Measurements from ENCODE around the gene GNAO1.

GNAO1 gene

GRCh38 chr16:56300242-56300623 lies 108.9 kb downstream of the GNAO1 start:
- in situ Hi-C loops (cut with MboI; ENCODE audit: low sequenced_read_pairs, unreplicated experiment), result loop anchor here (25.0 kb wide), 2 partner anchors 263 to 588 kb away; no protein-coding TSS in a partner anchor
- no peak for TF ChIP-seq CTCF (IDR thresholded peaks at IDR 0.05; ENCODE audit: borderline replicate concordance, control extremely low read depth, extremely low read depth, insufficient read depth, missing control alignments)
- no peak for DNase-seq (ENCODE audit: low spot score)

DNA sequence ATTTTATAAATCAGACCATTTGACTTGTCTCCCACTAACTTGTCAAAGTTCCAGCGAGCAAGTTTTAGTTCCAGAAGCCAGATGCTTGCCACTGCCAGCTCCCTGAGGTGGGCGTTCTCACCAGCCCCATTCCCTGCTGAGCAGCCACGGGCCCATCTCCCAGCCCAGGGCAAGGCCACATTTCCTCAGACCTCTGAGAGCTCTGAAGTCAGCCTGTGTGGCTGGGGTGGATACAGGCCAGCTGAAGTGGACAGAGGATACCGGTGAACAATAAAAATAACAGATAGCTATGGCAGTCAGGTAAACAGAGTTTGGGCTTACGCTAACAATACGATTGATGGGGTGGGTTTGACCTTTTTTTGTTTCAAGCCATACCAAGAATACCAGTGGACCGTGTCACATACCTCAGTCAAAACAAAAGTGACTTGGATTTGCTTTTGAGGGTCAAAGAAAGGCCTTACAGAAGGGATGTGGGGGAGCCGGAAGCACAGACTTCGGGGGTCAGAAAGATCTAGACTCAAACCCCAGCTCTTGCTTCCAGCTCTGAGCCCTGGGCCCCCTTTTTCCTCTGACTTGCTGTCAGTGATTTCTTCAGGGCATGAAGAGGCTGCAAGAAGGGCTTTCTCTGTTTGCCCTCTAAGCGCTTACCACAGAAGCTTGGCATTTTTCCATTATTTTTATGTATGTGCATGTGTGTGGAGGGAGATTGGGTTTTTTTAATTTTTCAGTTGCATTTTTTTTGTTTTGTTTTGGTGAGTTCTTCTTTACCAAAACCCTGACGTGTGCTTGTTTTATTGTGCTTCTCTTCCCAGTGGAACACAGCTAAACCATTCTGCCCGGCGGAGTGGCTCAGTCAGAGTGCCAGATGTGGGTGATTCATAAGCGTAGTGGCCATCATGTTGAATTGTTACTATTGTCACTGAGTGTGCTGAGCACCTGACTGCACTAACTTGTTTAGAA lies 109.9 kb downstream of the GNAO1 start:
- no peak for DNase-seq (ENCODE audit: low spot score)
- in situ Hi-C loops (cut with MboI; ENCODE audit: low sequenced_read_pairs, unreplicated experiment), result loop anchor here (25.0 kb wide), 2 partner anchors 264 to 589 kb away; no protein-coding TSS in a partner anchor
- TF ChIP-seq CTCF (IDR thresholded peaks at IDR 0.05; ENCODE audit: borderline replicate concordance, control extremely low read depth, extremely low read depth, insufficient read depth, missing control alignments), result no peak

DNA sequence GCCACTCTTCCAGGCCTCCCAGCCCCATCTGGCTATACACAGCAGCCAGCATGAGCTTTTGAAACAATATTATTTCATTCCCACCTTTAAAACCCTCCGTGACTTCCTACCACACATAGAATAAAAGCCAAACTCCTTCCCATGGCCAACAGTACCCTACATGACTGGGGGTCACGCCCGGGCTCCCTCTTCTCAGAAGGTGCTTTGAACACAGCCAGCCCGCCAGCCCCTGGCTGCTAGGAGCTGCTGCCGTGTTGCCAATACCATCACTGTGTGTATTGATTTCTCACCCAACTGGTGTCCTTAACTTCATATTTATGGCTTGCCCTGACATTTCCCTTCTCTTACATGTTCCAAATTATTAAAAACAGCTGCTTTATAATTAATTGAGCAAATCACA lies 111.2 kb downstream of the GNAO1 start:
- in situ Hi-C loops (cut with MboI; ENCODE audit: low sequenced_read_pairs, unreplicated experiment), result loop anchor here (25.0 kb wide), 2 partner anchors 265 to 590 kb away; no protein-coding TSS in a partner anchor

GRCh38 chr16:56303066-56303715 lies 111.9 kb downstream of the GNAO1 start:
- no peak for TF ChIP-seq CTCF (IDR thresholded peaks at IDR 0.05; ENCODE audit: borderline replicate concordance, control extremely low read depth, extremely low read depth, insufficient read depth, missing control alignments)
- DNase-seq (ENCODE audit: low spot score), result no peak
- in situ Hi-C loops (cut with MboI; ENCODE audit: low sequenced_read_pairs, unreplicated experiment), result loop anchor here (25.0 kb wide), 2 partner anchors 266 to 591 kb away; no protein-coding TSS in a partner anchor

More for the DNA sequence above, 111.2 kb downstream of the GNAO1 start:
- no peak for DNase-seq (ENCODE audit: low spot score)
- no peak for TF ChIP-seq CTCF (IDR thresholded peaks at IDR 0.05; ENCODE audit: borderline replicate concordance, control extremely low read depth, extremely low read depth, insufficient read depth, missing control alignments)

DNA sequence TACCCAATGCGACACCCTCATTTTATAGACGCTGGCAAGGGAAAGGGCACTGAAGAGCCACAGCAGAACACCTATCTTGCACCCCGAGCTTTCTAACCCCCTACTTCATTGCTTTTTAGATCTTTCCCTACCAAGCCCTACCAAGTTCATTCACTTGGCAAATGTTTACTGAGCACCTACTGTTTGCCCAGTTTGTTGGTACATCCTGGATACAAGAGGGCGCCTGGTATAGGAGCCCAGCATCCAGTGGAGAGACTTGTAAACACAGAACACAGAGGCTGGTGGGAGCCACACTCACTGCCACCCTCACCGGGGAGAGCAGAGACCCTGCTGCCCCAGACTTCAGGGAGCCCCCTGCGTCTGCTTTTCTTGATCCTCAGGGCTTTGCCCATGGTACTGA lies 112.6 kb downstream of the GNAO1 start:
- no peak for TF ChIP-seq CTCF (IDR thresholded peaks at IDR 0.05; ENCODE audit: borderline replicate concordance, control extremely low read depth, extremely low read depth, insufficient read depth, missing control alignments)
- in situ Hi-C loops (cut with MboI; ENCODE audit: low sequenced_read_pairs, unreplicated experiment), result loop anchor here (25.0 kb wide), 2 partner anchors 267 to 592 kb away; no protein-coding TSS in a partner anchor
- no peak for DNase-seq (ENCODE audit: low spot score)

GRCh38 chr16:56305956-56306565 lies 114.8 kb downstream of the GNAO1 start:
- no peak for DNase-seq (ENCODE audit: low spot score)
- in situ Hi-C loops (cut with MboI; ENCODE audit: low sequenced_read_pairs, unreplicated experiment), result loop anchor here (25.0 kb wide), 2 partner anchors 269 to 594 kb away; no protein-coding TSS in a partner anchor
- no peak for TF ChIP-seq CTCF (IDR thresholded peaks at IDR 0.05; ENCODE audit: borderline replicate concordance, control extremely low read depth, extremely low read depth, insufficient read depth, missing control alignments)

All from GM13976 (cell line).